PFSK-1 (cell line): ENCODE data around the gene MGAT3.

Source experiments
- FOXP2 ChIP-seq: optimal IDR thresholded peaks from 2 replicates; pipeline ENCODE3; 2011; ENCODE audit warnings: borderline replicate concordance, control low read depth, inconsistent platforms; ENCODE audit not compliant: insufficient read depth; ENCODE audit errors: extremely low read length, extremely low read depth
- POLR2AphosphoS5 ChIP-seq: IDR thresholded peaks from 2 replicates; pipeline ENCODE4 v1.6.1; 2012; ENCODE audit warnings: low read depth, mild to moderate bottlenecking, control low read depth, low read length, moderate library complexity
- SIN3A ChIP-seq: IDR thresholded peaks from 2 replicates; pipeline ENCODE4 v1.6.1; 2012; ENCODE audit warnings: mild to moderate bottlenecking, low read length, moderate library complexity, borderline replicate concordance; ENCODE audit not compliant: insufficient read depth
- TAF1 ChIP-seq: IDR thresholded peaks from 2 replicates; pipeline ENCODE4 v1.6.1; 2012; ENCODE audit warnings: low read length, control low read depth, borderline replicate concordance; ENCODE audit not compliant: insufficient read depth
- TF ChIP-seq, protein P1 (sequence below), 2 experiments: IDR thresholded peaks; 2 replicates each; pipeline versions ENCODE4 v1.6.1 to v1.8.0; 2011 to 2012; ENCODE audit warnings: low read depth in 2 of 2, low read length in 2 of 2, control low read depth in 1 of 2, inconsistent platforms in 1 of 2, mild to moderate bottlenecking in 1 of 2, moderate library complexity in 1 of 2; ENCODE audit not compliant: insufficient read depth in 1 of 2

MGAT3 gene

DNA sequence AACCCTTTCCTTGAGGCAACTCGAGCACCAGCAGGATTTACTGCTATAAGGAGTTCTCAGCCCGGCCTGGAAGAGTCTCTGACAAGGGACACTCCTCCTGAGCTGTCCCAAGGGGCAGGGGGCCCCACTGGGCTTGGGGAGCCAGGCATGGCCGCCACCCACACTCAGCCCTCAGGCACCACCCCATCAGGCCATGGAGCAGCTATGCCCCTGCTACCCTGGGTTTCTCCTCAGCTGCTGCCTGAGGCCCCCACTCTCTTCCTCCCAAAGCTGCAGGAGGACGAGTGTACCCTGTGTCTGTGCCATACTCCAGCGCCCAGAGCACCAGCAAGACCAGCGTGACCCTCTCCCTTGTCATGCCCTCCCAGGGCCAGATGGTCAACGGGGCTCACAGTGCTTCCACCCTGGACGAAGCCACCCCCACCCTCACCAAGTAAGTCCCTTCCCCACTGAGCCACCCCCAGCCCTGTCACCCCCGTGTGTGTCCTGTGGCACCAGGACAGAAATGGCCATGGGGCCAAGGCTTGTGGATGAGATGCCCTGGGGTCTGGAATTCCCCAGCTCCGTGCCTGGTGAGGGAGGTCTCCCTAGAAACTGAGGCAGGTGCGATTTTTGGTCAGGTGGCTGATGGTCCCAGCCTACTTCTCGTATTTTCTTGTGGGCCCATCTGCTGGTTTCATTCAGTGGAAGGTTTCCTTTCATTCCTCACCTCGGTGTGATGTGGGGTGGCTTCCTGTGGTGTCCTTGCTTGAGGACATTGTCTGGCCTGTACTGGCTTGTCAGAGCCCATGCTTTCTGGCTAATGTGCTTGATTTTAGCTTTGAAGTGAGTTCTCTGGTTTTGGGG is 28.8 kb upstream of the MGAT3 start:
- no peak for TF ChIP-seq POLR2AphosphoS5
- TF ChIP-seq SIN3A = no peak
- TF ChIP-seq, protein P1, sequence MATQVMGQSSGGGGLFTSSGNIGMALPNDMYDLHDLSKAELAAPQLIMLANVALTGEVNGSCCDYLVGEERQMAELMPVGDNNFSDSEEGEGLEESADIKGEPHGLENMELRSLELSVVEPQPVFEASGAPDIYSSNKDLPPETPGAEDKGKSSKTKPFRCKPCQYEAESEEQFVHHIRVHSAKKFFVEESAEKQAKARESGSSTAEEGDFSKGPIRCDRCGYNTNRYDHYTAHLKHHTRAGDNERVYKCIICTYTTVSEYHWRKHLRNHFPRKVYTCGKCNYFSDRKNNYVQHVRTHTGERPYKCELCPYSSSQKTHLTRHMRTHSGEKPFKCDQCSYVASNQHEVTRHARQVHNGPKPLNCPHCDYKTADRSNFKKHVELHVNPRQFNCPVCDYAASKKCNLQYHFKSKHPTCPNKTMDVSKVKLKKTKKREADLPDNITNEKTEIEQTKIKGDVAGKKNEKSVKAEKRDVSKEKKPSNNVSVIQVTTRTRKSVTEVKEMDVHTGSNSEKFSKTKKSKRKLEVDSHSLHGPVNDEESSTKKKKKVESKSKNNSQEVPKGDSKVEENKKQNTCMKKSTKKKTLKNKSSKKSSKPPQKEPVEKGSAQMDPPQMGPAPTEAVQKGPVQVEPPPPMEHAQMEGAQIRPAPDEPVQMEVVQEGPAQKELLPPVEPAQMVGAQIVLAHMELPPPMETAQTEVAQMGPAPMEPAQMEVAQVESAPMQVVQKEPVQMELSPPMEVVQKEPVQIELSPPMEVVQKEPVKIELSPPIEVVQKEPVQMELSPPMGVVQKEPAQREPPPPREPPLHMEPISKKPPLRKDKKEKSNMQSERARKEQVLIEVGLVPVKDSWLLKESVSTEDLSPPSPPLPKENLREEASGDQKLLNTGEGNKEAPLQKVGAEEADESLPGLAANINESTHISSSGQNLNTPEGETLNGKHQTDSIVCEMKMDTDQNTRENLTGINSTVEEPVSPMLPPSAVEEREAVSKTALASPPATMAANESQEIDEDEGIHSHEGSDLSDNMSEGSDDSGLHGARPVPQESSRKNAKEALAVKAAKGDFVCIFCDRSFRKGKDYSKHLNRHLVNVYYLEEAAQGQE (IDR thresholded peaks at IDR 0.05; ENCODE audit: insufficient read depth in 1 of 2, low read depth in 2 of 2, low read length in 2 of 2) = no peak
- TF ChIP-seq TAF1 = no peak
- no peak for TF ChIP-seq FOXP2

DNA sequence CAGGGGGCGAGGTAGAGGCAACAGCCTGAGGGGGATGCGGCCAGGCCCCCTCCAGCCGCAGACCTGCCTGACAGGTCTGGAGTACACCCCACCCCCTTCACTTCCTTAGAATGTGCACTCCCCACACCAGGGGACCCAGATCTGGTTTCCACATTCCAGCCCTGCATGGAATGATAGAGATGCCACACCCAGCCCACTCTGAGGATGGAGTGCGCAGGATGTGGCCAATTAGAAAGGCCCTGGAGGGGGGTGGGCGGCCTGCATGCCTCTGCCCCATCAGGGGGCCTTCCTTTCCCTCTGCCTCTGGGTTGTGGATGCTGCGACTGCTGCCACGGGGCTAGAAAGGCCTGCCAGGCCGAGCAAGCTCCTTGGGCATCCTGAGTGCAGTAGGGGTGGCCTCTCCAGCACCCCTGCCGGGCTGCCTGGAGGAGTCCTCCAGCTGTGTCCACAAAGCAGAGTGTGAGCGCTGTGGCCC is 28.2 kb upstream of the MGAT3 start:
- no peak for TF ChIP-seq SIN3A
- TF ChIP-seq POLR2AphosphoS5 = no peak
- TF ChIP-seq TAF1 = no peak
- no peak for TF ChIP-seq FOXP2
- TF ChIP-seq, protein P1 (IDR thresholded peaks at IDR 0.05; ENCODE audit: insufficient read depth in 1 of 2, low read depth in 2 of 2, low read length in 2 of 2) = no peak

DNA sequence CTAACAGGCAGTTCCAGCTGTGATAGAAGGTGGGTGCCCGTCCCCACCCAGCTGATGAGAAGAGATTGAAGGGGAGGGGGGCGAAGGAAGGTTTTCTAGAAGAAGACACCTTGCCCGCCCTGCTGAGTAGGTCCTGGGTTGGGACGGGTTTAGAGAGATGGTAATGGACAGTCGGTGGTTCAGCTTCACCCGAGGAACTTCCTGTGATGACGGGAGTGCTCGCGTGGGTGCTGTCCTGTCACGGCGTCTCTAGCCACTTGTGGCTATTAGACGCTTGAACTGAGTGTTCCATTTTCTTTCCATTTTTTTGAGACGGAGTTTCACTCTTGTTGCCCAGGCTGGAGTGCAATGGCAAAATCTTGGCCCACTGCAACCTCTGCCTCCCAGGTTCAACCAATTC is 27.6 kb upstream of the MGAT3 start:
- TF ChIP-seq POLR2AphosphoS5 (no peak), SIN3A (no peak), TAF1 (no peak)

DNA sequence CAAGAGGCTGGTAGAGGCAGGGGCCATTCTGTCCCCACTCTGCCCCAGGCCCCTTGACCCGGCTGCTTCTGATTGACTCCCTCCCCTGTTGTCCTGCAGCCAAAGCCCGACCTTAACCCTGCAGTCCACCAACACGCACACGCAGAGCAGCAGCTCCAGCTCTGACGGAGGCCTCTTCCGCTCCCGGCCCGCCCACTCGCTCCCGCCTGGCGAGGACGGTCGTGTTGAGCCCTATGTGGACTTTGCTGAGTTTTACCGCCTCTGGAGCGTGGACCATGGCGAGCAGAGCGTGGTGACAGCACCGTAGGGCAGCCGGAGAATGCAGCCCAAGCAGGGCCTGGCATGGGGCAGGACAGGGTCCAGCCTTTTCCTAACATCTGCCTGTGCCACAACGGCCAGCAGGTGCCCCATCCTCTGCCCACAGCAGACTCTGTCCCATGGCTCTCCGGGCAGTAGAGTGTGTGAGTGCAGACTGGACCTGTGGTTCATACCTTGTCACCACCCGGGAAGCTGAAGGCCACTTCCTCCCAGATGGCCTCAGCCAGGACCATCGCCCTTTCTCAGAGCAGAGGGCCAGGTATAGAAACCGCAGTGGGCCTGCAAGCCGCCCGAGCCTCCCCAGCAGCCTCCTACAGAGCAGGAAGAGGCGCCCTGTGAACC is 26.8 kb upstream of the MGAT3 start:
- TF ChIP-seq SIN3A (no peak), POLR2AphosphoS5 (no peak), FOXP2 (no peak), TAF1 (no peak)
- TF ChIP-seq, protein P1 (IDR thresholded peaks at IDR 0.05; ENCODE audit: insufficient read depth in 1 of 2, low read depth in 2 of 2, low read length in 2 of 2) = no peak

DNA sequence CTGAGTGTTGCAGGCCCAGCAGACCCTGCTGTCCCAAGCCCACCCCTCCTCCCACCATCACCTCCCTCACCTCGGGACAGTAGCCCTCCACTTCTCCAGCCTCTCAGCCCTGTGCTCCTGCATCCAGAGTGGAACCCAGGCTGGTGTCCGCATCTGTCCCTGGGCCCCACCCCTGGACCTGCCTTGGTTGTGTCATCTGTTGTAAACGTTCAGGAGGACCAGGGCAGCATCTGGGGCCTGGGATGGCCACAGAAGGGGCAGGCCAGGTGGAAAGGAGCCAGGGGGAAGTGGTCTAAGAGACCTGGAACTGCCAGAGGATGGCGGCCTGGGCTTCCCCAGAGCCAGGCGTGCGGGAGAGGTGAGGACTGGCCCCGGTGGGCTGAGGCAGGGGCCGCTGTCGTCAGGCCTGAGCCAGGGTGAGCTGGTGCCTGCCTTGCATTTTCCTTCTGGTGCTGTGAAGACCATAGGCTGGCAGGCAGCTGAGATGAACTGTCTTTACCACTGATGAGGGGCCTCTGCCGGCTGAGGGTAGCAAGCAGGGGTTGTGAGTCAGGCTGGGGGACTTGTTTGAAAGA is 26.1 kb upstream of the MGAT3 start:
- TF ChIP-seq TAF1 (no peak), SIN3A (no peak), FOXP2 (no peak), POLR2AphosphoS5 (no peak)
- TF ChIP-seq, protein P1 (IDR thresholded peaks at IDR 0.05; ENCODE audit: insufficient read depth in 1 of 2, low read depth in 2 of 2, low read length in 2 of 2) = no peak
